ENCODE measurements around the gene DDI2.

DNA sequence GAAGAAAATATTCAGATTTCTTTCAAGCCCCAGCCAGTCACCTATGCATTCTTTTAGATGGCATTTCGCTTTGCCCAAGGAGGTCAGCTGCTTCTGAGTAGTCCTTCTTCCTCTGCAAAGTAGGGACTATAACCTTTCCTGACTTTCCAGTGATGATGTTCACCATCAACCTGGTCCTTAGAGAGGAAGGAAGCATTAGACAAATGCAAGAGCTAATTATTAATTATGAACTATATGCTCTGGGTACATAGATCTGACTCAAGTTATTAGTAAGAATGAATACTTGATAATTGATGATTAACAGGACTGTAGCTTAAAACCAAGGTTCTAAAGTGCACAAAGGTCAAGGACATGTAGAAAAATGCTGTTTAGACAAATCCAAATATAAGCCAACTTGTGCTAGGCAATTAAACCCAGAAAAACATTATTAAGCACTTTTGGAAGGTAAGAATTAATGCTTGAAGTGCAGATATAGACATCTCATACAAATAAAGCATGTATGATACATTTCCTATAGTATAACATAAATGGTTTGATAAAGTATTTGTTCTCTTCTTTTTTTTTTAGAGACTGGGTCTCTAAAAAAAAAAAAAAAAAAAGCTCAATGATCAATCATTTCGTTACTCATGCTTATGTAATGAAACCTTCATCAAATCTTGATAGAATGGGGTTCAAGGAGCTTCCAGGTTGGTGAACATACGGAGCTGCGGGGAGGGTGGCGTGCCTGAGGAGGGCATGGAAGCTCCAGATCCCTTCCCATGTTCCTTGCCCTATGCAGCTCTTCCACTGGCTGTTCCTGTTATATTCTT, 21.2 kb upstream of the DDI2 start:
- TF ChIP-seq ZNF274 (IDR thresholded peaks at IDR 0.05; ENCODE audit: low read length) (no peak), ZNF274 (tag by site-specific recombination; IDR thresholded peaks at IDR 0.05; ENCODE audit: borderline replicate concordance) (no peak), PRDM10 (tag by site-specific recombination; IDR thresholded peaks at IDR 0.05) (no peak)
- TF ChIP-seq, protein P1, sequence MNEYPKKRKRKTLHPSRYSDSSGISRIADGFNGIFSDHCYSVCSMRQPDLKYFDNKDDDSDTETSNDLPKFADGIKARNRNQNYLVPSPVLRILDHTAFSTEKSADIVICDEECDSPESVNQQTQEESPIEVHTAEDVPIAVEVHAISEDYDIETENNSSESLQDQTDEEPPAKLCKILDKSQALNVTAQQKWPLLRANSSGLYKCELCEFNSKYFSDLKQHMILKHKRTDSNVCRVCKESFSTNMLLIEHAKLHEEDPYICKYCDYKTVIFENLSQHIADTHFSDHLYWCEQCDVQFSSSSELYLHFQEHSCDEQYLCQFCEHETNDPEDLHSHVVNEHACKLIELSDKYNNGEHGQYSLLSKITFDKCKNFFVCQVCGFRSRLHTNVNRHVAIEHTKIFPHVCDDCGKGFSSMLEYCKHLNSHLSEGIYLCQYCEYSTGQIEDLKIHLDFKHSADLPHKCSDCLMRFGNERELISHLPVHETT (tag by site-specific recombination; IDR thresholded peaks at IDR 0.05) = no peak
- TF ChIP-seq, protein P2, sequence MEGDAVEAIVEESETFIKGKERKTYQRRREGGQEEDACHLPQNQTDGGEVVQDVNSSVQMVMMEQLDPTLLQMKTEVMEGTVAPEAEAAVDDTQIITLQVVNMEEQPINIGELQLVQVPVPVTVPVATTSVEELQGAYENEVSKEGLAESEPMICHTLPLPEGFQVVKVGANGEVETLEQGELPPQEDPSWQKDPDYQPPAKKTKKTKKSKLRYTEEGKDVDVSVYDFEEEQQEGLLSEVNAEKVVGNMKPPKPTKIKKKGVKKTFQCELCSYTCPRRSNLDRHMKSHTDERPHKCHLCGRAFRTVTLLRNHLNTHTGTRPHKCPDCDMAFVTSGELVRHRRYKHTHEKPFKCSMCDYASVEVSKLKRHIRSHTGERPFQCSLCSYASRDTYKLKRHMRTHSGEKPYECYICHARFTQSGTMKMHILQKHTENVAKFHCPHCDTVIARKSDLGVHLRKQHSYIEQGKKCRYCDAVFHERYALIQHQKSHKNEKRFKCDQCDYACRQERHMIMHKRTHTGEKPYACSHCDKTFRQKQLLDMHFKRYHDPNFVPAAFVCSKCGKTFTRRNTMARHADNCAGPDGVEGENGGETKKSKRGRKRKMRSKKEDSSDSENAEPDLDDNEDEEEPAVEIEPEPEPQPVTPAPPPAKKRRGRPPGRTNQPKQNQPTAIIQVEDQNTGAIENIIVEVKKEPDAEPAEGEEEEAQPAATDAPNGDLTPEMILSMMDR (tag by site-specific recombination; IDR thresholded peaks at IDR 0.05) = no peak
